GM19035 (cell line): Measurements from ENCODE around the gene BET1.

ENCODE experiments used
- ATAC-seq: cut with Tn5 transposase; IDR thresholded peaks from one replicate; pipeline ENCODE4 v1.9.1; 2021; ENCODE audit not compliant: unreplicated experiment

Gene BET1

DNA sequence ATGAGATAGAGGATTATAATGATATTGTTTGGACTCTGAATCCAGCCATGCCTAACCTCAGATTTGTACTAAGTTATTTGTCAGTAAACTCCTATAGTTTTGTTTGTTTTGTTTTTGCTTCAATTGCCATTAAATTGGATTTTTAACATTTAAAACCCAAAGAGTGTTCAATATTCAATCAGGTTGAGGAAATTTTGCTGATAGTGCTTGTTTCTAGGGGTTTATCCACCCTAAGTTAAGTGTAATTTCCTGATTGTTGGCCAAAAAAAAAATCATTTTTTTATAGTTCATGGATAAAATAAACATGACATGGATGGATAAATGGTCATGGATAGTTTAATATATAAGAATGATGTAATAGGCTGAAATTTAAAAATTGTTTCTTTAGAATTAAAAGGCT, 11.4 kb upstream of the BET1 start:
- no peak for ATAC-seq

DNA sequence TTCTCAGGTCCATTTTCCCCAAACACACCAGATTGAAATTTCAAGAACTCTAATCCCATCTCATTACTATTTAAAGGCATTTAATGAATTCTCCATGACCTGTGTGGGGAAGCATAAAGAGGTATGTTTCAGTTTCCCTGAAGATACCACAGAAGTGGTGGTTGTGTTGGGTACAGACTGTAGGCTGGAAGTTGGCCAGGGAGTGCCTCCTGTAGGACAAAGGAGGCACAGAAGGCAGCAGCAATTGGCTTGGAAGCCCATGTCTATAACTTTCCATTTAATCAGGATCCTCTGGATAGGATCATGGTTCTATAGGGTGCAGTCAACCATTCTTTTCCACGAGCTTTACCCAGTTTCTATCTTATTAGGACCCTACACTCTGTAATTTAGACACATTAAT, 8.6 kb upstream of the BET1 start:
- ATAC-seq = no peak

DNA sequence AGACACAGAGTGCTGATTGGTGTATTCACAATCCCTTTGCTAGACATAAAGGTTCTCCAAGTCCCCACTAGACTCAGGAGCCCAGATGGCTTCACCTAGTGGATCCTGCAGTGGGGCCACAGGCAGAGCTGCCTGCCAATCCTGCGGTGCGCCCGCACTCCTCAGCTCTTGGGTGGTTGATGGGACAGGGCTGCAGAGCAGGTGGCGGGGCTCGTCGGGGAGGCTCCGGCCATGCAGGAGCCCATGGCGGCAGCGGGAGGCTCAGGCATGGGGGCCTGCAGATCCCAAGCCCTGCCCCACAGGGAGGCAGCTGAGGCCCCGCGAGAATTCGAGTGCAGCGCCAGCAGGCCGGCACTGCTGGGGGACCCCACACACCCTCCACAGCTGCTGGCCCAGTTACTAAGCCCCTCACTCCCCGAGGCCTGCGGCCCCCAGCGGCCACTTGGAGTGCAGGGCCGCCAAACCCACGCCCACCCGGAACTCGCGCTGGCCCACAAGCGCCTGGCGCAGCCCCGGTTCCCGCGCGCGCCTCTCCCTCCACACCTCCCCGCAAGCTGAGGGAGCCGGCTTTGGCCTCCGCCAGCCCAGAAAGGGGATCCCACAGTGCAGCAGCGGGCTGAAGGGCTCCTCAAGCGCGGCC, 7.7 kb upstream of the BET1 start:
- ATAC-seq = no peak

- ATAC-seq = no peak
These were observed 4.4 kb upstream of the BET1 start for GRCh38 chr7:94008537-94008936.

DNA sequence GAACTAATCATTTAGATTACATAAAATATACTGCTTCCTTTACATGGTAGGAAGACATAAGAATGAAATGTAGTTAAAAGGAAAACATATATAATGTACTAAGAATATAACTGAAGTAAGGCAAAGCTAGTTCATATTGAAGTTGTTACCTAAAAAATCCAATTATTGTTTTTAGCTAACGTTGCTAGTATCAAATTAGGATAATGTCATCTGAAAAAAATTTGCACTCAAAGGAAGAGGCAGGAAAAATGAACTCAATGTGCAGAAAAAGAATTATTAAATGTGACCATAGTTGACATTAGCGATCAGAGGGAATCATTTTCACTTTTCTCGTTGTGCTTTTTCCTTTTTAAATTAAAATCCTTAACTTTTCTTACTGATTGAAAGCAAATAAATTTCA, 1.6 kb upstream of the BET1 start:
- no peak for ATAC-seq

GRCh38 chr7:94003446-94004023, 620 bp downstream of the BET1 start:
- ATAC-seq = peak; percentile 43

DNA sequence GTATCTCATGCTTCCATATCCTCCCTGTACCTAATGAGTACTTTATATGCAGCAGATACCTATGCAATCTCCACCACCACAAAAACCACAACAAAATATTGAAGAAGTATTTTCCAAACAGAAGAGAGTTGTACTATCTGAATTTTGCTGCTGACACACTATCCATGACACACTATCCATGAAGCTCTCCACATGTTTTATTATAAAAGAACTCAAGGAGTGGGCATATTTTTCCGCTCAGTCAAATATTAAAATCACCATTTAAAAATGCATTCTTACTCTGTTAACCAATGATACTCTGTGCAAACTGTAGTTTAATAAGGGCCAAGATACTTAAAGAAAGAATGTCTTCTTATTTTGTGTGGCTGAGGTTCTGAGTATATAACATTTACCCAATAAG, 2.8 kb downstream of the BET1 start:
- no peak for ATAC-seq

DNA sequence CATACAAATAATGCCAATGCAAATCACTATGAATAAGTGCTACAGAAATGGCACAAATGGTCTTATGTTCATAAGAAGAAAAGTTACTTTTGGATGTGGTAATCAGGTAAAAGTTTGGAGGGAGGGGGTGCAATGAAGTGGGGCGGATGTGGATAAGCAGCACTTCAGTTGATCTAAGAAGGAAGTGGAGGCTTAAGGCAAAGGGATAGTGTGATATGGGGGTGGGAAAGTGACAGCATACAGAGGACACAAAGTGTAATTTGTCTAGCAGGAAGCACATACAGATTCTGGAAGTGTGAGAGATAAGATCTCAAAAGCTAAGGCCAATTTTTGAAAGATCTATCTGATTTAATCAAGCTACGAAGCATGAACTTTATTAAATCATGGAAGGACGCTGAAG, 6.3 kb downstream of the BET1 start:
- ATAC-seq = no peak

DNA sequence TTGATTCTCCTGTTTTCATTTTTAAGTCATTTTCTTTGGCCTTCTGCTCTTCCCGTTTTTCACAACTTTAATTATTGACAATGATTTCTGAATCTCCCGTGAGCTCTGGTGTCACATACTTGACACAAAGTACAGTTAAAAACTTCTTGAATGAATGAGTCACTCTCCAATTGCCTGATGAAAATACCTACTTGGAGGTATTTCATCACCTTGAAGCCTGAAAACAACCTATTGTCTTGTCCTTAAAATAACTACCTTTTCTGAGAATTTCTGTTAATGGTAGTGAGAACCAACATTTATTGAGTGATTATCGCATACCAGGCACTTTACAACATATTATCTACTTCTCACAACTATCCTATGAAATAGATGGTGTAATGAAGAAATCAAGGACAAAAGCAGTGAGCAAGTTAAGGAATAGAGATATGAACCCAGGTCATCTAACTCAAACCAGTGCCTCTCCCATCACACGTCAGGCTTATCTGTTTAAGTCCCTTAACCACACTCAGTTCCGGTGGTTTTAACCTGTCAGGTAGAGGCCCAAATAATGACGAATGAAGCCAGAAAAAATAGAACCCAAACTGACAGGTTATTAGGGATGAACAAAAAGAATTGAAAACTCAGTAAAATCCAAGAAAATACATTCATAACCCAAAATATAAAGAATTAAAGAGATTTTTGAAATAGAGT, 11.6 kb downstream of the BET1 start:
- ATAC-seq = no peak

GRCh38 chr7:93987297-93987696, 16.9 kb downstream of the BET1 start:
- no peak for ATAC-seq

GRCh38 chr7:93985101-93985500, 19.1 kb downstream of the BET1 start:
- ATAC-seq = no peak

- no peak for ATAC-seq
These were observed 20.1 kb downstream of the BET1 start for GRCh38 chr7:93984024-93984423.

GRCh38 chr7:93981480-93981874, 22.7 kb downstream of the BET1 start:
- ATAC-seq = no peak

DNA sequence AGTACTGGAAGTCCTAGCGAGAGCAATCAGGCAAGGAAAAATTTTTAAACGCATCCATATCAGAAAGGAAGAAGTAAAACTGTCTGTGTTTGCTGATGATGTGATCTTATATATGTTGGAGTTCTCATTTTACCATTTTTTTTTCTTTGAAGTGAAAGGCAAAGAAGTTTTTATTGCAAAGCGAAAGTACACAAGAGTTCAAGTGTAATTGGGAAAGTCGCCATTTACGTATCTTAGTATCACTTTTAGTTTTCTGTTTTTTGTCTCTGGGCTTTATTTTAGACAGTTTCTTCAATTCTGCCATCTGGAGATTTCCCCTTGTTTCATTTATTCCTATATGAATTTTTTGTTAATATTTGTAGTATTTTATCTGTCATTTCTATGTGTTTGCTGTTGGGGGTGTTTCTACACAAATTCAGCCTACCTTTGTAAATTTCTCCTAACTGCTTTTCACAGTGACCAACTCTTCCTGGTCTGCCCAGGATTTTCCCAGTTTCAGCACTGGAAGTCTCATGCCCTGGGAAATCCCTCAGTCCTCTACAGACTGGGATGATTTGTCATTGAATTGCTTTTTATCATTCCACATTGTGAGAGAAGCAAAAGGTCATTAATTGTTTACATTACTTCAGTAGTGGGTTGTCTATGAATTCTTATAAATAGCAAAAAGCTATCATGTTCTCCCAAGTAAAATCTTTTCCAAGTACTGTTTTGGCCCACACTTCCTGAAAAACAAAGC, 23.2 kb downstream of the BET1 start:
- ATAC-seq = no peak

DNA sequence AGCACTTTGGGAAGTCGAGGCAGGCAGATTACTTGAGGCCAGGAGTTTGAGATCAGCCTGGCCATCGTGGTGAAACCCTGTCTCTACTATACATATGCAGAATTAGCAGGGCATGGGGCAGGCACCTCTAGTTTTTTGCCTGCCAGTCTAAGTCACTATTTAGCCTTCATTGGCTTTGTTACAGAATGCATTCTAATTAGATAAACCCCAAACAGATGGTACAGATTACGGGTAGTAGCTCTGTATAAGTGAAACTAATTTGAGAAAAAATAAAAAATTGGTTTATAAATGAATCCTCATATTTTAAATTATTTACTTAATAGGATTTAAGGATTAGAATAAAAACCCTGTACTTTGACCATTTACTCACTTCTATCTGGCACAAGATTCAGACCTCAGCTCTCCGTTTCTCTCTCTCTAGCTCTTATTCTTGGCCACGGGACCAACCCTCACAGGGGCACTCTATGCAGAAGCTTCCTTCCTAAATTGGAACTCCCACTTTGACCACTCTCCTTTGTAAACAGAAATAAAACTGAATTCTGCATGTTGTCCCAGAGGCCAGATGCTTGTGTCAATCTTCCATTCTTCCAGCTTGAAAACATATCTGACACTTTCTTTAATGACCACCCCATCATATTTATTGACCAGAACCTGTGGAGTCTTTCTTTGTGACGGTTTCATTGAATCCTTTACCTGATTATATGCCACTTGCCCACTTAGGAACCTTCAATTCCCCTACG, 26.8 kb downstream of the BET1 start:
- no peak for ATAC-seq

GRCh38 chr7:93973134-93973533, 31.0 kb downstream of the BET1 start:
- no peak for ATAC-seq

DNA sequence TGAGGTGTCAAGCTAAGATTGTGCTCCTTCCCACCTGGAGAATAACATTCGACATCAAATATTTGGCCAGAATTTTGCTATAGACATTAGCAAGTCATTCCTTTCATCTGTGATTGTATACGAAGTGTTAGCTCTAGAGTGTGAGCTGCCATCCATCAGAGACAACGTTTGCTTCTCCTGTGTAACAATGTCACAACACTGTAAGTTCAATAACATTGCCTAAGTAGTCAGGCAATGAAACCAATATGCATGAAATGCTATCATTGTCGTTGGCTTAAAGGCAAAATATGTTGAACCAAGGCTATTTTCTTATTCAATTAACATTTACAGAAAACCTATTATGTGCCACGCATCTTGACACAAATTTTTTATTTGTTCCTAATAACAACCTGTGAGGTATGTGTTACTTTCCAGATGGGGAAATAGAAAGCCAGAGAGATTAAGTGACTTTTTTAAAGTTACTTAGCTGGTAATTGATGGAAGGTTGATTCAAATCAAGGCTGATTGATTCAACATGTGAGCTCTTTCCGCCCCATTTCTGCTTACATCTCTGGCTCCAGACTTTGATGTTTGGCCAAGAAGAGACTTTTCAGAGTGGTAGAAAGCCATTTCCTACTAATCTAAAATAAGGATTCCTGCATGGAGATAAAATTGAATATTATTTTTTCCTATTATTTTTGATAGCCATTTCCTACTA, 32.0 kb downstream of the BET1 start:
- ATAC-seq = no peak

DNA sequence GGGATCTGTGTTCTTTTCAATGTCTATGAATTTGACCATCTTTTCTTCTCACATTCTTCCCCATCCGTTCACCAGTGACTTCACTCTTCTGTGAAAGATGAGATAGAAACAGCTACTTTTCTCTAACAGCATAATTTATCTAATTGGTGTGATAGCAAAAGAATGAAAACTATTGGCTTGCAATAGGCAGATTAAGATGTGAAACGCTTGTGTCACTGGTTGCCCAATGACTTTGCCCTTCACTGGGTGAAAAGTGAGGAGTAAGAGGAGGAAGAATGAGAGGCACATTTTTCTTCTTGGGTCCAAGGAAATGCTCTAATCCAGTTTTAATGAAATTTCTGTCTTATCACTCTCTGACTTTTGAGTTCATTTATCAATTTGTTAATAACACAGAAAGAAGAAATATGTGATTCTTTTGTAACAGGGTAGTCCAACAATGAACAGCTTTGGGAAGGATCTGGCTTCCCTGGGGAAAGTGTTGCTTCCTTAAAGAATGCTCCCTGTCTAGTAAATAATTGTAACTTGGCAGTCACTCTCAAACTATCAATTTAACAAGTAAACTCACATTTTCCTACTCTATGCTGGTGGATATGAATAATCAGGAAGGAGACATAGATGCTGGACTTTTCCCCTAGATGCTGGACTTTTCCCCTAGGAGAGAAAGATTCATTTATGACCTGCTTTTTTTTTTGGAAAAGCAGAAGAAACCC, 35.1 kb downstream of the BET1 start:
- no peak for ATAC-seq

GRCh38 chr7:93964813-93965212, 39.3 kb downstream of the BET1 start:
- ATAC-seq = no peak

GRCh38 chr7:93964262-93964661, 39.9 kb downstream of the BET1 start:
- no peak for ATAC-seq
